Activated T-cell treated with anti-CD3 and anti-CD28 coated beads for 1 hour (primary cell): ENCODE data around the gene FGF11.

ENCODE experiments used
- DNase-seq: peaks from one replicate; pipeline ENCODE4 v3.0.0-alpha.2; 2020; ENCODE audit warnings: low read depth

Gene FGF11

DNA sequence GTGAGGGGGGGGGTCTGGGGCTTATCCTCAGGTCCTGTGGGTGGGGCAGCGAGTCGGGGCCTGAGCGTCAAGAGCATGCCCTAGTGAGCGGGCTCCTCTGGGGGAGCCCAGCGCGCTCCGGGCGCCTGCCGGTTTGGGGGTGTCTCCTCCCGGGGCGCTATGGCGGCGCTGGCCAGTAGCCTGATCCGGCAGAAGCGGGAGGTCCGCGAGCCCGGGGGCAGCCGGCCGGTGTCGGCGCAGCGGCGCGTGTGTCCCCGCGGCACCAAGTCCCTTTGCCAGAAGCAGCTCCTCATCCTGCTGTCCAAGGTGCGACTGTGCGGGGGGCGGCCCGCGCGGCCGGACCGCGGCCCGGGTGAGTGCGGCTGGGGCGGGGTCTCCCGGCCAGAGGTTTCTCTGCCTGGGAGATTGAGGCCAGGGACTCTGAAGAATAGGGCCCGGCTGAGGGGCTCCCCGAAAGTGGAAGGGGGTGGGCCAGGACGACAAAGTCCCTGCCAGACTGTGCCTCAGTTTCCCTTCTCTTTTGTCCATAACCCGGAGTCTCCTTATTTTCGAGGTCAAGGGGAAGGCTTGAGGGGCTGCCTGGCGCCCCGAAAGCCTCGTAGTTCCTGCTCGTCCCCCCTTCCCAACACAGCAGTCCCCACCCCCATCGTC lies at the start of gene FGF11:
FGF11 (plus strand) TSS at position 51 of the 651 bp plus-strand sequence; CDS start at position 160, 109 bp downstream.
- DNase-seq = no peak

DNA sequence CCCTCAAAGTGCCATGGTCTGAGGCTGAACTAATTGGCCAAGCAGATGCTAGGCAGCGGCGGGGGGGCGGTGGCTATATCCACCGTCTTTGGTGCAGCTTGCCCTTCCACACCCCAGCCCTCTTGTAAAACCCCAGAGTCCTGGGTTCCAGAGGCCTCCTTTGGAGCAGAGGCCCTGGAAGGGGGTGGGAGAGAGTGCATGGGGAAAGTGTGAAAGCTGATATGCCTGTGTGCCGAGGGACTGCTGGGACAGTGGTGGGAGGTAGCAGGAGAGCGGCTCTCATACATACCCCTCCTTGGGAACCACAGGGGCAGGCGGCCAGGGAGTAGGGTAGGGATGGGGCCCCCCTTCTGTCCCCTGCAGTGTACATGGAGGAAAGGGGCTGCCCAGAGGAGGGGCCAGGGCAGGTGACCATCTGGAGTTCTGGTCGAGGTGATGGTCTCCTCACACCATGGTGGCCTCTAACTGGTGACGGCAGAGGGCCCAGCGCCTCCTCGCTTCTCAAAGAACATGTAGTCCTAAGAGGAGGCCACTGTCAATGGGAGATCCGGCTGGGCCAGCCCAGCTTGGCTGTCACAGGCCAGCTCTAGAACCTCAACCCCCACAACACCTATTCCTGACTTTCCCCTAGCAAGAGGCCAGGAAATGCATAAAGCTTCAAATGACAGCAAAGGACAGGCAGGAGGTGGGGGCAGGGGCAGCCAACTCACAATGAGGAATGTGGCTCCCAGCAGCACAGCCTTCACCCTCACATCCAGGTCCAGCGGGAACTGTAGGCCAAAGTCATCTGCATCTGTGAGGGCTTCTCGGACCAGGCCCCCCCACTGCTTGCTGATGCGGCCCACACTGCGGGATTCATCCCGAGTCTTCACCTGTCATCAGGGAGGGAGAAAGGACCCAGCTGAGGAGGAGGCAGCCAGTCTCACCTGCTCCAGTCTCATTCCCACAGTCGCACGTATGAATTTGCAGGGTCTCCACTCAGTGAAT lies 49.1 kb upstream of the FGF11 start:
- no peak for DNase-seq

DNA sequence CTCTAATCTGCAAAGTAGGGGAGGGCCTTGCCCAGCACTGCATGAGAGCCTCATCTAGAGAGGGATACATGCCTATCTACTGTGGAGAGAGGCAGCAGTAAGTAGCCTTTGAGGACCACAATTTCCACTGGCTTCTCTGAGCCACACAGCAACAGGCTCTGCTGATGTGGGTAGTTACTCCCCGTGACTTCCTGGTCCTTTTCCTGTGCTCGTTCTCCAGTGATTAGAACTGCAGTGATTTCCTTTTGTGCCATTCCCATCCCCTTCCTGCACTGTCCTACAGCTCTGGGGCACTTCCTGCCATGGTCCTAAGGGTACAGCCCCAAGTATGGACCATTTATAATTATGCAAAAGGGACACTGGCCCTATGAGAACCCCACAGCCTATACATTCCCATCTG lies 48.0 kb upstream of the FGF11 start:
- no peak for DNase-seq

DNA sequence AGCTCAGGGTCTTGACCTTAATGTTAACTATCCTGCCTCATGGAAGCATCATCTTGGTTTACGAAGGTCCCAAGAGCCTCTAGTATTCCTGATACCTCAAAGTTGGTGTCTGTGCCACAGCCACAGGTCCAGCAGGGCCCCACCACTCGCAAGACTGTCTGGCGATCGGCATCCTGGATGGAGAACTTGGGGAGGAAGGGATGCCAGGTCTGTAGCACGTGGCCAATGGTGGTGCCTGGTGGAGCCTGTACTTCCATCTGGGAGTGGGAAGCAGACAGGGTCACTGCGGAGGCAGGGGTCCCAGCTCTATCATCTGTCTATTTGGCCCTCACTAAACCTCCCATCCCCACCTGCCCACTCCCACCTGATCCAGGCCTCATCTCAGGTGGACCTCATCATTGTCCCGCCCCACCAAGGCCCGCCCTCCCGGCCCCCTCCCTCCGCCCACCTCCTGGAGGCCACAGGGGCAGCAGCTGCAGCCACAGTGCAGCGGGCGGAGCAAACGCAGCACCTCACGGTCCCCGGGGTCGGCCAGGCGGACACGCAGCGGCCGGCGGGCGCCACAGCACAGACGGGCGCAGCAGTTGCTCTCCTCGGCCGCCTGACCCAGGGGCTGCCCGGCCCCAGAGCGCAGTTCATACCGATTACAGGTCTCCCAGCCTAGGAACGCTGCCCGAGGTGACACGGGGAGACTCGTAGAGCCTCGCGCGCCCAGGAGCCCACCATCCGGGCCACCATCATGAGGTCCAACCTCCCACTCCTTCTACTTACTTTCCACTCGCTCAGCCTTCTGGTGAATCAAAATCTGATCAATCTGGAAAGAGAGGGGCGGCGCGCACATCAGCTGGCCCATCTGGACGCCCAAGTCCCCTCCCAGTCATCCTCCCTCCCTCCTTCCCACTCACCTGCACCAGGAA lies 46.4 kb upstream of the FGF11 start:
- no peak for DNase-seq

DNA sequence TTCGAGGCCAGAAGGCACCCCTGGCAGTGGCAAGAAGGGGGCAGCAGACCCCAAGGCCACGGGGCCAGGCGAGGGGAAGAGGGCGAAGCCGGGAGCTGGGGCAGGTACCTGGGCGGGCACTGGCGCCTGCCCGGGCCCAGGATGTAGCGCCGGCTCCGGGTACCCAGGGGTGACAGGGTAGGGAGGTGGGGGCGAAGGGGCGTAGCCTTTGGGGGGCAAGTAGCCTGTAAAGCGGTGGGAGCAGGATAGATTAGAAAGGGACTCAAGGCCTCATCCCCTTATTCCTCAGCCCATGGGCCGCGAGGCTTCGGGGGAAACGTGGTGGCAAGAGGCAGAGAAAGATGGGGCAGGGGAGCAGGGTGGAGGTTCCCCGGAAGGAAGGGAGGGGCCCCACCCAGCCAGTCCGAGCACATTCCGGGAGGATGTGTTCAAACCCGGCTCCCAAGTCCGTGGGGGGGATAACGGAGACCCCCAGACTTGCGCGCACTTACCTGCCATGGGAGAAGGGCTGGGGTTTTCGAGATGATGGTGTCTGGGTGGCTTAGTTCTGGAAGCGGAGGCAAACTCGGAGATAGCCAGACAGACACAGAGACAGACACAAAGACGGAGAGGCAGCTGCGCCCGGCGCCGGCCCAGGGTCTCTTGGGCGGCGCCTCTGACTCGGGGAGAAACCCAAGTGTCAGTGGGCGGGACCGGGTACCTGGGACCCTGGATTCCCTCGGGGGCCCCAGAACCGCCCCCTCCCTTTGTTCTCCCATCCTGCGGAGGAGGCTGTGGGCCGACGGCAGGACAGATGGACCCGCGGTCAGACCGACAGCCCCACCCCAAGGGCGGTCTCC lies 45.5 kb upstream of the FGF11 start:
- DNase-seq = peak; percentile 53

DNA sequence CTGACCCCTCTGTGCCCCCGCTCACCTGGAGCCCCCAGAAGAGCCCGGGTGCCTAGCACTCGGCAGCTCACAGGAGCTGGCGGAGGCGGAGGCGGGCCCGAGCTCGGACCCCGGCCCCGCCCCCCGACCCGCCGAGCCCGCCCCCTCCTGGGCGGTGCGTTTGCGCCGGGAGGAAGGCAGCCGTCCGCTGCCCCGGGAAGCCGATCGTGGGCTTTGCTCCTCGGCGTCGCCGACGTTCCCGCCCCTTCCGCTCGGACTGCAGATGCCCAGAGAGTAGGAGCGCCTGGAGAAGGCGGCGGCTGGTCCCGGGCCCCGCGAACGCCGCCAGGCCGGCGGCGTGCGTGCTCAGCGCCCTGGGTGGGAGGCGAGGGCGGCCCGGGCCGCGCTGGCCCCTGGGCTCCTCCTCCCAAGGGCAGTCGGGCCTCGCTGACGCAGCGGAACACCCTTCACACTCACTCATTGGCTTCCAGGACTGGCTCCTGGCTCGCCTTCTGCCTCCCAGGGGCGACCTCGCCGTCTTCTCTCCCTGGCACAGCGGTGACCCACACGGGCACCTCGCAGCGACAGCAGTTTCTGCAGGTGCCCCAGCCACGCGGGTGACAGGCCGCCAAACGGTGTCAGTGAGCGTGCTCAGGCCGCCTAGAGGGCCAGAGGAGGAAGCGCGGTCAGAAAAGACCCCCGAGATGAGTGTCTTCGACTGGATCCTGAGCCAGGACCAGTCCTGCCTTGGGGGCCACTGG lies 44.7 kb upstream of the FGF11 start, which contains the start of gene PLSCR3:
PLSCR3 (minus strand) TSS at position 74 of the 740 bp plus-strand sequence. CDS start 415 bp downstream, outside the sequence.
- DNase-seq = peak; percentile 76

DNA sequence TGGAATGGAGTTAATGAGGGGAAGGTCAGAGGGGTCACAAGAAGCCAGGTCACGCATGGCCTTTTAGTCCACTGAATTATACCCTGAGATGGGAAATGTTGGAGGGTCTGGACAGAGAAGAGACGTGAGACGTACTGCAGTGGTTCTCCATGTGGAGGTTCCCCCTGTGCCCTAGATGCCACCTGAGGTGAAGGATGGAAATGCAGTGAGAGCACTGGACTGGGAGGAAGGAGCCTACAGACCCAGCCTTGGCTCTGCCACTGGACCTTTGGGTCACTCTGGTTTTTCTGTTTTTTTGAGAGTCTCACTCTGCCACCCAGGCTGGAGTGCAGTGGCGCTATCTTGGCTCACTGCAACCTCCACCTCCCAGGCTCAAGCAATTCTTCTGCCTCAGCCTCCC lies 43.2 kb upstream of the FGF11 start:
- no peak for DNase-seq

DNA sequence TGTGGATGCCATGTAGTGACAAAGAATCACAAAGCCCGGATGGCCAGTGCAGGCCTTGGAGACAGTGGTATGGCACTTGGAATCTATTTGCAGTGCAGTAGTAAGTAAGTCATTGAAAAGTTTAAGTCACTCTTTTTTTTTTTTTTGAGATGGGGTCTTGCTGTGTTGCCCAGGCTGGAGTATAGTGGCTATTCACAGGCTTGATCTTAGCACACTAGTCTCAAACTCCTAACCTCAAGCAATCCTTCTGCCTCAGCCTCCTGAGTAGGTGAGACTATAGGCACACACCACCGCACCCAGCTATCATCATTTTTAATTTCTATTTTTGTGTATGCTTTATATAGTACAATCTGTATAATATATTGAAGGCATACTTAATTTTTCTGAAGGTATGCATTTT lies 40.7 kb upstream of the FGF11 start:
- no peak for DNase-seq

DNA sequence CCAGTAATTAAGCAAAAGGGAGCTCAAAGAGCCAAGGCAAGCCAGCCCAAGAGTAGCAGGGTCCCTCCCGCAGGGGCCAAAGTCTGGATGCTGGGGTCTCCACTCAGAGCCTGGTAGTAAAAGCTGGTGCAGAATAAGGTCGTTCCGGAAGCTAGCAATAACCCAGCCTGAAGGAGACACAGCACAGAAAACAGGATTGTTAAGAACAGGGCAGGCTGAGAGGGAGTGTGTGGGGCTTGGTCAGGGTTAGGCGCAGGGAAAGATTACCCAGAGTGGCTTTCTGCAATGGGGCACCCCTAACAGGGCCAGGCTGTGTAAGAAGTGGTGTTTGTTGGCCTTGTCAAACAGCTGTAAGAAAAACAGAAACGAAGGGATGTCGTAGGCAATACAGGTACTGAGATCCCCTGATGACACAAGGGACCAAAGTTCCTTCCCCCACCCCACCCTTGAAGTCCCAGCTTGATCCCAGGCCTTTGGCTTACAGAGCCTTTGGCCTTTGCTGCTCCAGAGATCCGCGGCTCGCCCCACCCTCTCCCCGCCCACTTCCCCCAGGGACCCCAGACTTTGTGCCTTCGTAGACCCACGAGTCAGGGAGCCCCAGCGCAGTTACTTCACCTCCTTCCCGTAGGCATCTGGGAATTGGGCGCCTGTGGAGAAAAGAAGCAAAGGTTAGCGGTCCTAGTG lies 36.1 kb upstream of the FGF11 start:
- DNase-seq = no peak

DNA sequence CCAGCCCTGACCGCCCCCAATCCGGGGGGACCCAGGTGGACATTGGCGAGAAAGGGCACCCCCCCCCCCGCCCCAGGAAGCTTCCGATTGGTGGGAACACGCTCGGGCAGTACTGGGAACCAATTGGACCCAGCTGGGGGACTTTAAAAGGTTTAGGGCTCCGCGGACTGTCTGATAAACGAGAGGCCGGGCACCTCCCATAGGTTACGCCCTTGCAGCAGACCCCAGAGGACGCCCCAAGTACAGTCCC lies 35.7 kb upstream of the FGF11 start:
- no peak for DNase-seq

DNA sequence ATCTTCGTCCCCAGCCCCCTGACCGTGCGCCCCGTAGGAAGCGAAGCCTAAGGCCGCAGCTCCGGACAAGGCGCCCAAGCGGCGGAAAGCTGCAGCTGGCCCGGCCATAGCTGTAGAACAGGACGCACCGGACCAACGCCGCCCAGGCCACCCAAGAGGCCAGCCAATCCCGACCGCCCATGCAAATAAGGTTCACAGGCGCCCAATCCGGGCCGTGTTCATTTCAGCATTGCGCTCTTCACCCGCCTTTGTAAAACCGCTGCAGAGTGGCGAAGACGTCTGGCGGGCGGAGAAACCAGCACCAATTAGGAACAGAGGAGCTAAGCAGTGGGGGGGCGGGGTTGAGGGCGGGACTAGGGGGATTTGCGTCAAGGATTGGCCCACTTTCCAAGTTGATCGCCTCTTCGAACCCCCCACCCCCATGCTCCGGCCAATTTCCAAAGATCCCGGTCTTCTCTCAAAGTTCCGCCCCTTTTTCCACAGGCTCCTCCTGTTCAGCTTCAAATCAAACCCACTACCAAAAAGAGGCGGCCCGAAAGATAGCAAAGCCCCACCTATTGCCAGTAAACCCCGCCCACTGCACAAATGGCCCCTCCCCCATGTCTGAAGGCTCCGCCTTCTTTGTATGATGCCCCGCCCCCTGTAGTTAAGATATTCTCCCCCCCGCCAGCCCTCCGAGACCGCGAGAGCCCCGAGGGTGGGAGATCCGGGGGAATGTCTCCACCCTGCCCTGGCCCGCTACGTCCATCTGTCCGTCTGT lies 35.2 kb upstream of the FGF11 start, which contains the start of gene TMEM256:
TMEM256 (minus strand) TSS at position 121 of the 760 bp plus-strand sequence; CDS start at position 108, 13 bp downstream.
- DNase-seq = peak; percentile 89

DNA sequence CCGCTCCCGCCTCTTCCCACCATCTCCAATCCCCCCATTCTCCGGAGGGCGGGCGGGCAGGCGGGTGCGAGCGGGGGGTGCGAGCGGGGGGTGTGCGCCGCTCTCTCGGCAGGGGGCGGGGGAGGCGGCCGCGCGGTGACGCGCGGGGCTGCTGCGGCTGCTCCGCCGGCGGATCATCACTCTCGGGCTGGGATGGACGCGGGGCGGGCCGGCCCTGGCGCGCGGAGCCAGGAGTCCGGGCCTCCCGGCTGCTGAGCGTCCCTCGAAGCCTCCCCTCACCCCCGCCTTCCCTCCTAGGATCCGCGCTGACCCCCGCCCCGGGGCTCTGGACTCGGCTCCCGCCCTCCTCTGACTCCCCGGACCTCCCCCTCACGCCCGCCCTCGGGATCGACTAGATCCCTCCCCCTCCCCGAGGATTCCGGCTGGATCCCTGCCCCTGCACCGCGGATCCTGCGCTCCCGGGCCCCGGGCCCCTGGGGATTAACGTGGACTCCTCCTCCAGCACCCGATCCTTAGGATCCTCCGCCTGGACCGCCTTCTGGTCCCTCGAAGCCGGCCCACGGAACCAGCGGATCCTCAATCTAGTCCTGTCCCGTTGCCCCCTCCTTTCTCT lies 34.5 kb upstream of the FGF11 start:
- no peak for DNase-seq

DNA sequence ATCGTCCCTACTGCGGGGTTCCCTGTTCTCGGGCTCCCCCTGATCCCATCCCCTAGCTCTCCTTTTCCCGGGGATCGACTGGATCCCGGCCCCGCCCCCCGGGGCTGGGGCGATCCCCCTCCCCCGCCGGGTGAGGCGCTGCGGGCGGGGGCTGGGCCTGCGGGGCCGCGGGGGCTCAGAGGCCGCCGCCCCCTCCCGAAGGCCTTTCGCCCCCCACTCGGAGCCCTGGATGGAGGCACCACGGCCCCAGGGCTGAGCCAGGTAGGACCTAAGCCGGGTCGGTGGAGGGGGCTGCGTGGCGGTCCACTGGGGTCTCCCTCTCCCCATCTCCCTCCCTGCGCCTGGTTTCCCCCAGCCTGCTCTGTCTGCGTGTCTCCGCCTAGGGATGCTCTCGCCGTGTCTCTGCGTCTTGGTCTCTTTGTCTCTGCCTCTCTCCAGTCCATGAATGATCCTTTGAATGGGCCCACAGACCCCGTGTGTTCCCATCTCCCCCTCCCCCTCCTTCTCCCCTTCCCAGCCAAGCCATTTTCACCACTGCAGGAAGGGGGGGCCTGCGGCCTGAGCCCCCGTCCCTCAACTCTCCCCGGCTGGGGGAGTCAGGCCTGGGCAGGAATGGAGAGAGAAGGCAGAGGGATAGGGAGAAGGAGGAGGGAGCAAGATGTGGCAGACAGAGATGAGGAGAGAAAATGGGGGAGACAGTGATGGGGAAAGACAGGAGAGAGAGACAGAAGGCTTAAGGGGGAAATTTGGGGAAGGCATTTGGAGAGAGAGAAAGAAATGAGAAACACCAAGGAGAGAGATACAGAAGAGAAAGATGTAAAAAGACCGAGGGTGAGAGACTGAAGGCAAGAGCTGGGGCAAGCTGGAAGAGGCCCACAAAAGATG lies 33.7 kb upstream of the FGF11 start:
- no peak for DNase-seq

DNA sequence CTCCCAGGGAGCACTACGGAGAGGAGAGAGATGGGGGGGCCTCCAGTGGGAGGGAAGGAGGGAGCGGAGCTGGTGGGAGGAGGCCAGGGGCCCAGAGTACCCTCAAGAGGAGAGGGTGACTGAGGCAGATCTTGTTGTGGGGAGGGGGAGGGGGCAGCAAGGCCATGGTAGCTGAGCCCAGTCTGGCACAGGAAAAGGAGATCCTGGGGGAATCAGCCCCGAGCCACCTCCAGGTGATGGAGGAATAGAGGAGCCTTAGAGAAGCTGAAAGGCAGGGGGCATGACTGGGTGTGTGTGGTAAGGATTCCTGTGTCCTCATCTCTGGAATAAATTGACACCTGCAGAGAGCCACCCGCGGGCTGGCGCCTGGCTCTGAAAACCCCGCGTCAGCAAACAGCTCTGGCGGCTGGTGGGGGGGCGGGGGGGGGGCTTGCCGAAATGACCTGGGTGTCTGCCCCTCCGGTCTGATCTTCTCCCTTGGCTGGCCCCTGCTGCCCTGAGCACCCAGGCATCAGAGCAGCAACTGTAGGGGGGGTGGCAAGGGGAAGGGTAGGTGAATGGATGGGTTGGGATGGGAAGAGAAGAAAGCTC lies 33.0 kb upstream of the FGF11 start:
- no peak for DNase-seq

DNA sequence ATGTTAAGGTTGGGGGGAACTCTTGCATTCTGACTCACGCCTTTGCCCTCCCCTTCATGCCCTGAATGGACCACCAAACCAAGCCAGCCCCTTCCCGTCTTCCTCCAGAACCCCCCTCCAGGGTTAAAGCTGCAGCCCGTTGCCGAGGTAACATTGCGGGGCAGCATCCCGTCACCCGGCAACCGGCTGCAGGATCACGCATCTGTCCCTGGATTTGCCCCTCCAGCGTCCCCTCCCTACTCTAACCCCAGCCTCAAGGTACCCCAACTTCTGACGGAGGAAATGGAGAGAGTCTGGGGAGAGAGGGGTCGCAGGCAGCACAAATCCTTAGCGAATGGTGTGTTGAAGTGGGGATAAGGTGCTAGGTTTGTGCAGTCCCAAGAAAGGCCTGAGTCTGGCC lies 32.2 kb upstream of the FGF11 start:
- DNase-seq = no peak

DNA sequence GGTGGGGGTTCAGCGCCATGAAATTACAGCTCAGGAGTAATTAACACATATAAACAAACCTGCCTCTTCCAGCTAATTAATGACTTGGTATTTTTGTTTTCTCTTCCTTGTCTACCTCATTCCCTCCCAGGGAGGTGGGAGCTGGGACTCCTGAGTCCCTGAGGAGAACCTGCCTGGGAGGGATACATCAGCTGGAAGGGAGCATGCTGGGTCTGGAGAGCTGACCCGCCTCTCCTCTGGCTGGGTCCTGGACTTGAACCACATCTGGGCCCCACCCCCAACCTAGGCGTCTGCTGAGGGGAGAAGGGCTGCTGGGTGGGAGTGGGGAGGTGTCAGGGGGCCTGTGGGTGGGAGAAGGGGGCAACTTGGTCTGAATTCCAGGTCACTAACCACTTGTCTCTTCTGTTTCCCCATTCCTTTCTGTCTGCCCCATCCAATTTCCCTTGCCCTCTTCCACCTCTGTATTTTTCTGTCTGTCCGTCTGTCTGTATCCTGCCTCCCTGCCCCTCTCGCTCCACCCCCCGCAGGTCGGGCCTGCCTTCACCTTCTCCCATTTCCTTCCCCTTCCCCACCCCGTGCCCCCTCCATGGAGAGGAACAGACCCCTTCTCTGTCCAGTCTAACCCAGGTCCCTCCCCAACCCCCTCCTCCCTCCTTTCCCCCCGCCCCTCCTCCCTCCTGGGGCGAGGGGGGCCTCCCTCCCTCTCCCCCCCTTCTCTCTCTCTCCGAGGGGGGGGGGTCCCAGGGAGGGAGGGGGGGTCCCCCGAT lies 31.6 kb upstream of the FGF11 start, which contains the start of gene NLGN2:
NLGN2 (plus strand) TSS at position 361 of the 767 bp plus-strand sequence. CDS start 411 bp downstream, outside the sequence.
- no peak for DNase-seq
